ENCODE data around the gene CCDC159. TPM values are rescaled to one million over a fixed set of nuclear protein-coding genes. Genes with fewer than 3 reads are reported as not detected.
"Not testable (repeated sequence)": the region's sequence is repeated elsewhere in the genome, so short reads cannot be mapped to it uniquely, and the experiment has no call there.

CCDC159 gene
- total RNA-seq, 1 donor from 2014 or later: 8.0 TPM

- DNase-seq: no peak
- Mint-ChIP-seq H3K4me1 (ENCODE audit: low read depth, unreplicated experiment) (peaks cover 4% of the 10 kb centered on the region), H3K27me3 (ENCODE audit: unreplicated experiment) (no peaks in the 10 kb centered on the region), H3K9me3 (ENCODE audit: unreplicated experiment) (peaks cover 10% of the 10 kb centered on the region), H3K27ac (ENCODE audit: unreplicated experiment) (peak overlapping the region; percentile 84), H3K4me3 (ENCODE audit: unreplicated experiment) (peak overlapping the region; percentile 94), H3K36me3 (ENCODE audit: unreplicated experiment) (peaks cover 7% of the 10 kb centered on the region)
- no peak for TF ChIP-seq CTCF (IDR thresholded peaks at IDR 0.05; ENCODE audit: partially characterized antibody, unreplicated experiment)
Observed at GRCh38 chr19:11338569-11339253, 7.6 kb upstream of the CCDC159 start.

- peaks cover 7% of the 10 kb centered on the region for H3K36me3 Mint-ChIP-seq (ENCODE audit: unreplicated experiment)
- DNase-seq: peak; percentile 99
- H3K4me1 Mint-ChIP-seq (ENCODE audit: low read depth, unreplicated experiment): peaks cover 4% of the 10 kb centered on the region
- H3K27me3 Mint-ChIP-seq (ENCODE audit: unreplicated experiment): no peaks in the 10 kb centered on the region
- H3K9me3 Mint-ChIP-seq (ENCODE audit: unreplicated experiment): peaks cover 10% of the 10 kb centered on the region
- peak within 1 kb of the TSS; percentile 84 for H3K27ac Mint-ChIP-seq (ENCODE audit: unreplicated experiment)
- peak within 1 kb of the TSS; percentile 94 for H3K4me3 Mint-ChIP-seq (ENCODE audit: unreplicated experiment)
- no peak for TF ChIP-seq CTCF (IDR thresholded peaks at IDR 0.05; ENCODE audit: partially characterized antibody, unreplicated experiment)
Observed at GRCh38 chr19:11339254-11340098, 6.8 kb upstream of the CCDC159 start, which contains the start of gene RAB3D. Gene RAB3D (minus strand): TSS chr19:11339657. CDS start chr19:11337399, 2,258 bp downstream.

GRCh38 chr19:11340099-11340467 lies 6.2 kb upstream of the CCDC159 start:
- peak overlapping the region; percentile 77 for H3K27ac Mint-ChIP-seq (ENCODE audit: unreplicated experiment)
- H3K4me1 Mint-ChIP-seq (ENCODE audit: low read depth, unreplicated experiment): not testable (repeated sequence)

GRCh38 chr19:11342429-11342828 lies 3.9 kb upstream of the CCDC159 start:
- DNase-seq: no peak
- Mint-ChIP-seq H3K27me3 (ENCODE audit: unreplicated experiment) (peaks cover 3% of the 10 kb centered on the region), H3K9me3 (ENCODE audit: unreplicated experiment) (peaks cover 14% of the 10 kb centered on the region), H3K4me3 (ENCODE audit: unreplicated experiment) (no peak overlapping the region), H3K4me1 (ENCODE audit: low read depth, unreplicated experiment) (peaks cover 13% of the 10 kb centered on the region), H3K36me3 (ENCODE audit: unreplicated experiment) (no peaks in the 10 kb centered on the region), H3K27ac (ENCODE audit: unreplicated experiment) (no peak overlapping the region)
- no peak for TF ChIP-seq CTCF (IDR thresholded peaks at IDR 0.05; ENCODE audit: partially characterized antibody, unreplicated experiment)

More at GRCh38 chr19:11340099-11340467, 6.2 kb upstream of the CCDC159 start:
- peak overlapping the region; percentile 68 for H3K4me3 Mint-ChIP-seq (ENCODE audit: unreplicated experiment)
- not testable (repeated sequence) for H3K36me3 Mint-ChIP-seq (ENCODE audit: unreplicated experiment); DNase-seq; H3K27me3 Mint-ChIP-seq (ENCODE audit: unreplicated experiment)
- peaks cover 10% of the 10 kb centered on the region for H3K9me3 Mint-ChIP-seq (ENCODE audit: unreplicated experiment)

GRCh38 chr19:11345122-11345803 lies 1.1 kb upstream of the CCDC159 start:
- Mint-ChIP-seq H3K4me3 (ENCODE audit: unreplicated experiment) (peak overlapping the region; percentile 91), H3K36me3 (ENCODE audit: unreplicated experiment) (no peaks in the 10 kb centered on the region), H3K27ac (ENCODE audit: unreplicated experiment) (peak overlapping the region; percentile 59), H3K27me3 (ENCODE audit: unreplicated experiment) (peaks cover 3% of the 10 kb centered on the region), H3K4me1 (ENCODE audit: low read depth, unreplicated experiment) (peaks cover 11% of the 10 kb centered on the region), H3K9me3 (ENCODE audit: unreplicated experiment) (peaks cover 6% of the 10 kb centered on the region)
- no peak for TF ChIP-seq CTCF (IDR thresholded peaks at IDR 0.05; ENCODE audit: partially characterized antibody, unreplicated experiment)
- no peak for DNase-seq

All from glutamatergic neuron (in vitro differentiated cells).